DND-41 (cell line): ENCODE measurements around the gene PTPRZ1.
A peak's percentile ranks its signal among the peaks of the same experiment; 100 is the strongest.

Experiments used
- ATAC-seq: fragments of 200-7000 bp; cut with Tn5 transposase; 3 replicates; pipeline ENCODE4 v1.9.1; 2021; ENCODE audit warnings: low read depth; ENCODE audit not compliant: insufficient read depth
- DNase-seq: peaks from one replicate; pipeline ENCODE4 v3.0.0-alpha.2; 2020
- H2AFZ ChIP-seq: 2 replicates; pipeline ENCODE4 v1.6.0; 2012; ENCODE audit warnings: low read depth, low read length
- H3K27ac ChIP-seq: 2 replicates; pipeline ENCODE4 v1.5.1; 2012; ENCODE audit warnings: low read length, inconsistent platforms
- H3K27me3 ChIP-seq: fragments of 200-600 bp; sonication (generic); 2 replicates; pipeline ENCODE4 v1.6.0; 2012; ENCODE audit warnings: low read length, mild to moderate bottlenecking, inconsistent platforms; ENCODE audit not compliant: insufficient read depth, poor library complexity
- H3K36me3 ChIP-seq: 2 replicates; pipeline ENCODE4 v1.5.1; 2012; ENCODE audit warnings: low read length, inconsistent platforms; ENCODE audit not compliant: insufficient read depth
- H3K4me1 ChIP-seq: 2 replicates; pipeline ENCODE4 v1.5.1; 2012; ENCODE audit warnings: mild to moderate bottlenecking, low read length; ENCODE audit not compliant: insufficient read depth
- H3K4me2 ChIP-seq: 2 replicates; pipeline ENCODE4 v1.6.0; 2012; ENCODE audit warnings: mild to moderate bottlenecking, moderate library complexity, low read length, inconsistent platforms; ENCODE audit not compliant: insufficient read depth
- H3K4me3 ChIP-seq, 2 experiments: fragments of 200-600 bp in 1 of 2; shearing (Covaris generic) in 1 of 2; 2 replicates each; pipeline ENCODE4 v1.5.1; 2012 to 2016; ENCODE audit warnings: inconsistent platforms in 2 of 2, low read length in 2 of 2, mild to moderate bottlenecking in 2 of 2, low read depth in 1 of 2, moderate library complexity in 1 of 2
- H3K79me2 ChIP-seq: 2 replicates; pipeline ENCODE4 v1.6.0; 2012; ENCODE audit warnings: low read length, inconsistent platforms; ENCODE audit not compliant: insufficient read depth
- H3K9ac ChIP-seq: 2 replicates; pipeline ENCODE4 v1.6.0; 2012; ENCODE audit warnings: low read depth, mild to moderate bottlenecking, inconsistent platforms, low read length, moderate library complexity
- H3K9me3 ChIP-seq: 2 replicates; pipeline ENCODE4 v1.5.1; 2012; ENCODE audit warnings: low read length, moderate library complexity, mild to moderate bottlenecking, inconsistent platforms; ENCODE audit not compliant: insufficient read depth, severe bottlenecking
- H4K20me1 ChIP-seq: 2 replicates; pipeline ENCODE4 v1.6.0; 2012; ENCODE audit warnings: low read length; ENCODE audit not compliant: insufficient read depth
- CTCF ChIP-seq: IDR thresholded peaks from 2 replicates; pipeline ENCODE4 v1.5.1; 2012; ENCODE audit warnings: borderline replicate concordance, low read length, moderate library complexity, mild to moderate bottlenecking; ENCODE audit not compliant: poor library complexity, severe bottlenecking; ENCODE audit errors: extremely low read depth
- EZH2 ChIP-seq: IDR thresholded peaks from 3 replicates; pipeline ENCODE4 v1.6.1; 2012; ENCODE audit warnings: borderline replicate concordance, low read depth, mild to moderate bottlenecking, moderate library complexity, low read length, inconsistent platforms; ENCODE audit not compliant: severe bottlenecking

Gene PTPRZ1

DNA sequence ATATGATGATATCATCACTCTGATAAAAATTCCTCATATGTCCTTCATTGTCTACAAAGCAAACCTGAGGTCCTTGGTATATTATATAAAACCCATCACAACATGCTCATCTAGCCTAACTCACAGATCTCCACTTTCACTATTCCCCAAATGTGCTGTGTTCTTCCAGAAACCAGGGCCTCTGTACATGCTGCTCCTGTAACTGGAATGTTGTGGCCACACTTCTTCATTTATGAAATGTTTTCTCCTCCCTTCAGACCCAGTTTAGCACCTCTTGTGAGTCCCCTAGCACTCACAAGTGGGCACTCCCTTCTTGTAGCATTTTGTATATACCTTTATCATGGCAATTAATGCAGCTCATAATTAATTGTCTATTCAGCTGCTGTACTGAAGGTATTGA, 209.2 kb downstream of the PTPRZ1 start:
- Histone ChIP-seq H3K4me2 (no peak overlapping the region), H4K20me1 (no peaks in the 10 kb centered on the region), H3K9me3 (no peaks in the 10 kb centered on the region), H3K4me1 (no peaks in the 10 kb centered on the region), H2AFZ (no peak overlapping the region), H3K79me2 (no peaks in the 10 kb centered on the region), H3K36me3 (no peaks in the 10 kb centered on the region), H3K9ac (no peak overlapping the region), H3K27ac (no peak overlapping the region), H3K27me3 (no peaks in the 10 kb centered on the region), H3K4me3 (no peak overlapping the region)
- no peak for ATAC-seq
- DNase-seq = no peak
- no peak for TF ChIP-seq CTCF
- TF ChIP-seq EZH2 = no peak

- H3K9ac ChIP-seq = no peak overlapping the region
- no peaks in the 10 kb centered on the region for H3K9me3 ChIP-seq
- no peak for ATAC-seq
- H3K27ac ChIP-seq = no peak overlapping the region
- no peaks in the 10 kb centered on the region for H4K20me1 ChIP-seq
- no peaks in the 10 kb centered on the region for H3K27me3 ChIP-seq
- DNase-seq = no peak
- H3K79me2 ChIP-seq = no peaks in the 10 kb centered on the region
- H3K4me1 ChIP-seq = no peaks in the 10 kb centered on the region
- no peak overlapping the region for H3K4me3 ChIP-seq
- TF ChIP-seq CTCF (no peak), EZH2 (no peak)
- no peaks in the 10 kb centered on the region for H3K36me3 ChIP-seq
- no peak overlapping the region for H3K4me2 ChIP-seq
- H2AFZ ChIP-seq = no peak overlapping the region
Observed at GRCh38 chr7:122082670-122083069, 209.7 kb downstream of the PTPRZ1 start.

GRCh38 chr7:122092964-122093797, 220.2 kb downstream of the PTPRZ1 start:
- no peaks in the 10 kb centered on the region for H4K20me1 ChIP-seq
- no peak overlapping the region for H3K9ac ChIP-seq
- DNase-seq (peak; percentile 61), ATAC-seq (peak; percentile 62; the same call in 2 of the 3 replicates)
- no peak overlapping the region for H3K4me3 ChIP-seq
- TF ChIP-seq CTCF (peak; percentile 85), EZH2 (no peak)
- H3K4me2 ChIP-seq = no peak overlapping the region
- H3K27ac ChIP-seq = no peak overlapping the region
- H2AFZ ChIP-seq = 0 out of 2 replicates have a peak overlapping the region, but pooled peaks have one; percentile 52
- no peaks in the 10 kb centered on the region for H3K79me2 ChIP-seq
- no peaks in the 10 kb centered on the region for H3K27me3 ChIP-seq
- no peaks in the 10 kb centered on the region for H3K4me1 ChIP-seq
- H3K36me3 ChIP-seq = no peaks in the 10 kb centered on the region
- H3K9me3 ChIP-seq = no peaks in the 10 kb centered on the region
